PC-3 (cell line): ENCODE measurements around the gene FASN. TPM values are rescaled to one million over a fixed set of nuclear protein-coding genes. Genes with fewer than 3 reads are reported as not detected.

ENCODE experiments used
- ATAC-seq: fragments of 200-7000 bp; cut with Tn5 transposase; 2 replicates; pipeline ENCODE4 v1.9.1; 2020; ENCODE audit warnings: mild to moderate bottlenecking, moderate library complexity
- BruUV-seq: library from RNA; stranded (reverse); fragments of 400-500 nt; replicated peaks from 2 replicates; lab custom pipeline; 2021; lab: Mats Ljungman, UMichigan
- CTCF ChIA-PET: fragments of 300-600 bp; sonication (Branson Sonifier 250); formaldehyde crosslinking; loops from one replicate; lab custom pipeline; 2022; ENCODE audit warnings: antibody characterized with exemption; lab: Charles Lee
- POLR2A ChIA-PET: fragments of 300-600 bp; sonication (Branson Sonifier 250); formaldehyde crosslinking; loops from one replicate; lab custom pipeline; 2022; ENCODE audit warnings: antibody characterized with exemption; ENCODE audit not compliant: unreplicated experiment; lab: Charles Lee
- DNase-seq: peaks from one replicate; pipeline ENCODE4 v3.0.0-alpha.2; 2015
- H2AFZ ChIP-seq: fragments of 300-600 bp; sonication (generic); 2 replicates; pipeline ENCODE4 v1.6.0; 2016; ENCODE audit warnings: antibody characterized with exemption, low read length
- H3F3A ChIP-seq: fragments of 300-600 bp; sonication (generic); one replicate; pipeline ENCODE4 v1.6.0; 2017; ENCODE audit warnings: antibody characterized with exemption, low read length, control low read depth, mild to moderate bottlenecking; ENCODE audit not compliant: unreplicated experiment
- H3K27ac ChIP-seq: fragments of 300-600 bp; sonication (generic); 2 replicates; pipeline ENCODE4 v1.5.1; 2016; ENCODE audit warnings: mild to moderate bottlenecking, low read length
- H3K27me3 ChIP-seq: fragments of 300-600 bp; sonication (generic); 2 replicates; pipeline ENCODE4 v1.6.1; 2016; ENCODE audit warnings: low read length, mixed read lengths
- H3K36me3 ChIP-seq: fragments of 300-600 bp; sonication (generic); 2 replicates; pipeline ENCODE4 v1.6.1; 2016; ENCODE audit warnings: low read depth, mixed run types, low read length, mixed read lengths
- H3K4me1 ChIP-seq: fragments of 300-600 bp; sonication (generic); 2 replicates; pipeline ENCODE4 v1.5.1; 2016; ENCODE audit warnings: low read length; ENCODE audit not compliant: insufficient read depth
- H3K4me2 ChIP-seq: fragments of 300-600 bp; sonication (generic); 2 replicates; pipeline ENCODE4 v1.6.0; 2016; ENCODE audit warnings: low read length
- H3K4me3 ChIP-seq: fragments of 300-600 bp; sonication (generic); 2 replicates; pipeline ENCODE4 v1.5.1; 2016; ENCODE audit warnings: mild to moderate bottlenecking, low read length, mixed read lengths
- H3K79me2 ChIP-seq: fragments of 300-600 bp; sonication (generic); 2 replicates; pipeline ENCODE4 v1.6.1; 2017; ENCODE audit warnings: low read length, mixed read lengths
- H3K9ac ChIP-seq: fragments of 300-600 bp; sonication (generic); 2 replicates; pipeline ENCODE4 v1.6.0; 2016; ENCODE audit warnings: mild to moderate bottlenecking, low read length
- H3K9me2 ChIP-seq: fragments of 300-600 bp; sonication (generic); replicated peaks from 2 replicates; pipeline ENCODE4 v1.6.1; 2016; ENCODE audit warnings: mixed run types, low read length, mixed read lengths
- H3K9me3 ChIP-seq: fragments of 300-600 bp; sonication (generic); 2 replicates; pipeline ENCODE4 v1.6.1; 2016; ENCODE audit warnings: low read length, mixed read lengths
- H4K20me1 ChIP-seq: fragments of 300-600 bp; sonication (generic); 2 replicates; pipeline ENCODE4 v1.6.1; 2016; ENCODE audit warnings: low read length, mixed read lengths
- CTCF ChIP-seq: fragments of 300-600 bp; sonication (generic); conservative IDR thresholded peaks from 2 replicates; pipeline ENCODE4 v1.5.1; 2017; ENCODE audit warnings: antibody characterized with exemption, low read depth, mild to moderate bottlenecking, low read length
- EZH2 ChIP-seq: fragments of 300-600 bp; sonication (generic); IDR thresholded peaks from one replicate; pipeline ENCODE4 v1.6.1; 2017; ENCODE audit warnings: antibody characterized with exemption, mild to moderate bottlenecking, low read length; ENCODE audit not compliant: unreplicated experiment
- EZH2phosphoT487 ChIP-seq: fragments of 300-600 bp; sonication (generic); IDR thresholded peaks from 2 replicates; pipeline ENCODE4 v1.6.1; 2018; ENCODE audit warnings: mild to moderate bottlenecking, antibody characterized with exemption, low read length, borderline replicate concordance
- intact Hi-C: fragments of 100-400 bp; cut with micrococcal nuclease; formaldehyde crosslinking; loops from 2 replicates; pipeline ENCODE4 v1.9.0; 2023
- total RNA-seq: library from RNA; depleted of rRNA; stranded (reverse); fragments of >200 nt; gene quantifications from 2 replicates; pipeline ENCODE4 v1.2.3, GENCODE V29; 2014

Gene FASN
- total RNA-seq, 1 experiment from 2014 or later = 269 TPM

GRCh38 chr17:82121660-82122629 lies 23.9 kb upstream of the FASN start:
- ChIA-PET POLR2A (no interaction called here), CTCF (no interaction called here)
- DNase-seq (no peak), ATAC-seq (no peak)
- H3K9me2 ChIP-seq = no peaks in the 10 kb centered on the region
- H3F3A ChIP-seq = no peaks in the 10 kb centered on the region
- no TSS peak for BruUV-seq
- H3K27me3 ChIP-seq = no peaks in the 10 kb centered on the region
- no peak overlapping the region for H3K9ac ChIP-seq
- TF ChIP-seq EZH2phosphoT487 = no peak
- no peak for TF ChIP-seq CTCF
- TF ChIP-seq EZH2 = no peak
- H4K20me1 ChIP-seq = no peaks in the 10 kb centered on the region
- H3K4me2 ChIP-seq = no peak overlapping the region
- H3K4me3 ChIP-seq = no peak overlapping the region
- H3K27ac ChIP-seq = no peak overlapping the region
- intact Hi-C loops = no loop called here
- H3K4me1 ChIP-seq = no peaks in the 10 kb centered on the region
- no peaks in the 10 kb centered on the region for H3K9me3 ChIP-seq
- no peak overlapping the region for H2AFZ ChIP-seq
- no peaks in the 10 kb centered on the region for H3K36me3 ChIP-seq
- H3K79me2 ChIP-seq = no peaks in the 10 kb centered on the region

GRCh38 chr17:82121246-82121645 lies 23.2 kb upstream of the FASN start:
- BruUV-seq = no TSS peak
- no peaks in the 10 kb centered on the region for H3K79me2 ChIP-seq
- ATAC-seq (no peak), DNase-seq (no peak)
- no peaks in the 10 kb centered on the region for H4K20me1 ChIP-seq
- ChIA-PET POLR2A (no interaction called here), CTCF (no interaction called here)
- intact Hi-C loops = no loop called here
- H3K9me3 ChIP-seq = no peaks in the 10 kb centered on the region
- no peak overlapping the region for H3K9ac ChIP-seq
- H3K4me1 ChIP-seq = no peaks in the 10 kb centered on the region
- TF ChIP-seq EZH2phosphoT487 (no peak), CTCF (no peak), EZH2 (no peak)
- no peaks in the 10 kb centered on the region for H3F3A ChIP-seq
- no peaks in the 10 kb centered on the region for H3K9me2 ChIP-seq
- H3K27me3 ChIP-seq = no peaks in the 10 kb centered on the region
- no peak overlapping the region for H3K4me2 ChIP-seq
- H3K4me3 ChIP-seq = no peak overlapping the region
- no peaks in the 10 kb centered on the region for H3K36me3 ChIP-seq
- no peak overlapping the region for H3K27ac ChIP-seq
- H2AFZ ChIP-seq = no peak overlapping the region

GRCh38 chr17:82120148-82120547 lies 22.1 kb upstream of the FASN start:
- peak; percentile 44 for DNase-seq
- Histone ChIP-seq H3K27ac (no peak overlapping the region), H3K79me2 (no peaks in the 10 kb centered on the region), H3K9me2 (no peaks in the 10 kb centered on the region), H3K4me1 (no peaks in the 10 kb centered on the region), H3F3A (no peaks in the 10 kb centered on the region), H3K9me3 (no peaks in the 10 kb centered on the region), H3K27me3 (no peaks in the 10 kb centered on the region), H3K4me3 (no peak overlapping the region), H3K9ac (no peak overlapping the region), H3K36me3 (no peaks in the 10 kb centered on the region), H2AFZ (no peak overlapping the region), H3K4me2 (no peak overlapping the region), H4K20me1 (no peaks in the 10 kb centered on the region)
- no TSS peak for BruUV-seq
- TF ChIP-seq EZH2 = no peak
- no peak for TF ChIP-seq EZH2phosphoT487
- TF ChIP-seq CTCF = no peak
- ATAC-seq = peak; percentile 89
- CTCF ChIA-PET = no interaction called here
- POLR2A ChIA-PET = no interaction called here
- intact Hi-C loops = no loop called here
